H9 (cell line): ENCODE data around the gene BICDL1. TPM values are rescaled to one million over a fixed set of nuclear protein-coding genes. Genes with fewer than 3 reads are reported as not detected.

Experiments
- DNase-seq: peaks from one replicate; pipeline ENCODE4 v3.0.0-alpha.2; 2017
- H2AFZ ChIP-seq: one replicate; pipeline ENCODE4 v1.6.1; 2013; ENCODE audit warnings: mild to moderate bottlenecking, low read length, control low read depth, moderate library complexity
- H2AK5ac ChIP-seq: 2 replicates; pipeline ENCODE4 v1.6.1; 2013; ENCODE audit warnings: low read length, control low read depth, mixed read lengths; ENCODE audit not compliant: insufficient read length
- H2BK120ac ChIP-seq: one replicate; pipeline ENCODE4 v1.6.1; 2013; ENCODE audit warnings: low read depth, mild to moderate bottlenecking, low read length, control low read depth, inconsistent platforms; ENCODE audit not compliant: poor library complexity, severe bottlenecking
- H2BK12ac ChIP-seq: 2 replicates; pipeline ENCODE4 v1.6.1; 2013; ENCODE audit warnings: low read length, control low read depth, mixed read lengths, low read depth; ENCODE audit not compliant: insufficient read length
- H2BK15ac ChIP-seq: 2 replicates; pipeline ENCODE4 v1.6.1; 2013; ENCODE audit warnings: low read depth, low read length, control low read depth
- H2BK20ac ChIP-seq: one replicate; pipeline ENCODE4 v1.6.1; 2013; ENCODE audit warnings: low read depth, mild to moderate bottlenecking, low read length, control low read depth, inconsistent platforms; ENCODE audit not compliant: poor library complexity, severe bottlenecking
- H2BK5ac ChIP-seq: 2 replicates; pipeline ENCODE4 v1.6.1; 2013; ENCODE audit warnings: low read length, control low read depth, mixed read lengths; ENCODE audit not compliant: insufficient read length
- H3K14ac ChIP-seq: 2 replicates; pipeline ENCODE4 v1.6.1; 2013; ENCODE audit warnings: low read length, control low read depth; ENCODE audit not compliant: insufficient read depth
- H3K18ac ChIP-seq: 2 replicates; pipeline ENCODE4 v1.6.1; 2013; ENCODE audit warnings: low read depth, mild to moderate bottlenecking, mixed read lengths, low read length, control low read depth; ENCODE audit not compliant: insufficient read length
- H3K23ac ChIP-seq: 2 replicates; pipeline ENCODE4 v1.6.1; 2013; ENCODE audit warnings: low read length, control low read depth, mixed read lengths, low read depth; ENCODE audit not compliant: insufficient read length
- H3K23me2 ChIP-seq: 2 replicates; pipeline ENCODE4 v1.6.1; 2013; ENCODE audit warnings: low read depth, mild to moderate bottlenecking, mixed read lengths, low read length, control low read depth; ENCODE audit not compliant: insufficient read length, poor library complexity, severe bottlenecking
- H3K27ac ChIP-seq: 2 replicates; pipeline ENCODE4 v1.5.1; 2013; ENCODE audit warnings: low read length, control low read depth, mixed read lengths, low read depth; ENCODE audit not compliant: insufficient read length
- H3K27me3 ChIP-seq: 2 replicates; pipeline ENCODE4 v1.6.1; 2013; ENCODE audit warnings: low read length, control low read depth, inconsistent platforms; ENCODE audit not compliant: insufficient read depth
- H3K4ac ChIP-seq: 2 replicates; pipeline ENCODE4 v1.6.1; 2013; ENCODE audit warnings: low read depth, mild to moderate bottlenecking, control low read depth, inconsistent platforms, low read length, moderate library complexity
- H3K4me1 ChIP-seq: 2 replicates; pipeline ENCODE4 v1.6.1; 2013; ENCODE audit warnings: low read length, control low read depth, inconsistent platforms; ENCODE audit not compliant: insufficient read depth
- H3K4me2 ChIP-seq: 2 replicates; pipeline ENCODE4 v1.6.1; 2013; ENCODE audit warnings: low read length, control low read depth, mixed read lengths; ENCODE audit not compliant: insufficient read length, insufficient read depth
- H3K56ac ChIP-seq: 2 replicates; pipeline ENCODE4 v1.6.1; 2013; ENCODE audit warnings: low read depth, mild to moderate bottlenecking, mixed read lengths, low read length, control low read depth; ENCODE audit not compliant: insufficient read length
- H3K79me1 ChIP-seq: 2 replicates; pipeline ENCODE4 v1.6.1; 2013; ENCODE audit warnings: low read depth, mild to moderate bottlenecking, moderate library complexity, low read length, control low read depth, inconsistent platforms; ENCODE audit not compliant: insufficient read depth, poor library complexity, severe bottlenecking
- H3K79me2 ChIP-seq: 2 replicates; pipeline ENCODE4 v1.6.1; 2013; ENCODE audit warnings: low read length, control low read depth, inconsistent platforms; ENCODE audit not compliant: insufficient read depth
- H3K9ac ChIP-seq: 2 replicates; pipeline ENCODE4 v1.6.1; 2013; ENCODE audit warnings: low read length, control low read depth, mixed read lengths; ENCODE audit not compliant: insufficient read length; ENCODE audit errors: extremely low read depth
- H3K9me3 ChIP-seq: one replicate; pipeline ENCODE4 v1.6.1; 2013; ENCODE audit warnings: low read depth, low read length, inconsistent platforms; ENCODE audit not compliant: control insufficient read depth
- H3T11ph ChIP-seq: one replicate; pipeline ENCODE4 v1.6.1; 2013; ENCODE audit warnings: mild to moderate bottlenecking, low read length, control low read depth, inconsistent platforms
- H4K20me1 ChIP-seq: one replicate; pipeline ENCODE4 v1.6.1; 2013; ENCODE audit not compliant: control insufficient read depth, insufficient read length, insufficient read depth
- H4K5ac ChIP-seq: 2 replicates; pipeline ENCODE4 v1.6.1; 2013; ENCODE audit warnings: low read depth, mild to moderate bottlenecking, mixed read lengths, low read length, control low read depth; ENCODE audit not compliant: insufficient read length
- H4K8ac ChIP-seq: replicated peaks from 2 replicates; pipeline ENCODE4 v1.6.1; 2013; ENCODE audit warnings: low read length, control low read depth, mixed read lengths, low read depth; ENCODE audit not compliant: insufficient read length
- H4K91ac ChIP-seq: 2 replicates; pipeline ENCODE4 v1.6.1; 2013; ENCODE audit warnings: low read depth, mild to moderate bottlenecking, moderate library complexity, mixed read lengths, low read length, control low read depth; ENCODE audit not compliant: insufficient read length
- H3K27ac Mint-ChIP-seq, 3 experiments: 2 replicates in 2 of 3; 3 replicates in 1 of 3; pipeline ENCODE4 v1.8.0; 2020 to 2021; ENCODE audit warnings: mixed read lengths in 3 of 3, mild to moderate bottlenecking in 1 of 3, moderate library complexity in 1 of 3
- H3K27me3 Mint-ChIP-seq: 2 replicates; pipeline ENCODE4 v1.8.0; 2021; ENCODE audit warnings: low read depth, mild to moderate bottlenecking, moderate library complexity, mixed read lengths
- H3K36me3 Mint-ChIP-seq, 3 experiments: 2 replicates in 2 of 3; 3 replicates in 1 of 3; pipeline ENCODE4 v1.8.0; 2020 to 2021; ENCODE audit warnings: low read depth in 3 of 3, mixed read lengths in 3 of 3; ENCODE audit not compliant: insufficient read depth in 1 of 3
- H3K4me1 Mint-ChIP-seq, 2 experiments: 2 replicates each; pipeline ENCODE4 v1.8.0; 2020; ENCODE audit warnings: mixed read lengths in 2 of 2
- H3K4me3 Mint-ChIP-seq, 2 experiments: 2 replicates in 1 of 2; 3 replicates in 1 of 2; pipeline ENCODE4 v1.8.0; 2020 to 2021; ENCODE audit warnings: mild to moderate bottlenecking in 2 of 2, mixed read lengths in 2 of 2, moderate library complexity in 1 of 2
- H3K9me3 Mint-ChIP-seq, 2 experiments: 2 replicates in 1 of 2; 3 replicates in 1 of 2; pipeline ENCODE4 v1.8.0; 2020; ENCODE audit warnings: mild to moderate bottlenecking in 2 of 2, mixed read lengths in 2 of 2, moderate library complexity in 1 of 2
- CTCF ChIP-seq: fragments of 200-600 bp; sonication (generic); conservative IDR thresholded peaks from 3 replicates; pipeline ENCODE4 v1.8.0; 2021; ENCODE audit warnings: antibody characterized with exemption, mild to moderate bottlenecking
- WGBS: extraction: QIAGEN DNeasy Blood & Tissue Kit; methylation state at CpG from one replicate; pipeline ENCODE4 v1.1.7; 2013; ENCODE audit warnings: missing lambda C conversion rate, low lambda C conversion rate, mixed read lengths; ENCODE audit not compliant: insufficient read length; ENCODE audit errors: extremely low coverage; 5-methylcytosine and 5-hydroxymethylcytosine counted together
- total RNA-seq: library from RNA; stranded (reverse); gene quantifications from 2 replicates; pipeline ENCODE4 v1.2.1, GENCODE V29; 2021

The BICDL1 gene
- total RNA-seq, 1 experiment from 2014 or later = 13.8 TPM

GRCh38 chr12:120025640-120026039, 36.6 kb downstream of the BICDL1 start:
- Histone ChIP-seq H2BK15ac (no peak overlapping the region), H4K8ac (no peak overlapping the region), H4K5ac (no peak overlapping the region), H2BK20ac (no peak overlapping the region), H4K91ac (no peak overlapping the region), H3K56ac (no peak overlapping the region), H3K18ac (no peak overlapping the region), H2BK120ac (no peak overlapping the region), H2AK5ac (no peak overlapping the region), H4K20me1 (no peaks in the 10 kb centered on the region), H3K4me2 (no peak overlapping the region), H2BK12ac (no peak overlapping the region), H3K79me1 (no peaks in the 10 kb centered on the region), H2AFZ (no peak overlapping the region), H3K23me2 (no peaks in the 10 kb centered on the region), H3K9ac (no peak overlapping the region), H3K23ac (no peak overlapping the region), H3K79me2 (no peaks in the 10 kb centered on the region), H3K27ac (no peak overlapping the region), H3K14ac (no peak overlapping the region), H3K4ac (no peak overlapping the region), H3K27me3 (no peaks in the 10 kb centered on the region), H3K9me3 (no peaks in the 10 kb centered on the region), H3T11ph (no peak overlapping the region), H2BK5ac (no peak overlapping the region), H3K4me1 (no peaks in the 10 kb centered on the region)
- no peaks in the 10 kb centered on the region for H3K4me1 Mint-ChIP-seq
- DNase-seq = no peak
- H3K27ac Mint-ChIP-seq = no peak overlapping the region
- peaks cover 0 to 7% (median 6%) of the 10 kb centered on the region in 3 experiments; a peak in 4 of 7 replicates for H3K36me3 Mint-ChIP-seq
- H3K27me3 Mint-ChIP-seq = no peaks in the 10 kb centered on the region
- H3K4me3 Mint-ChIP-seq = no peak overlapping the region
- TF ChIP-seq CTCF = no peak
- no peaks in the 10 kb centered on the region for H3K9me3 Mint-ChIP-seq
- no CpG with 5 or more reads among the region's 2 CpGs for WGBS
